Measurements from ENCODE around the gene PTPN4.

DNA sequence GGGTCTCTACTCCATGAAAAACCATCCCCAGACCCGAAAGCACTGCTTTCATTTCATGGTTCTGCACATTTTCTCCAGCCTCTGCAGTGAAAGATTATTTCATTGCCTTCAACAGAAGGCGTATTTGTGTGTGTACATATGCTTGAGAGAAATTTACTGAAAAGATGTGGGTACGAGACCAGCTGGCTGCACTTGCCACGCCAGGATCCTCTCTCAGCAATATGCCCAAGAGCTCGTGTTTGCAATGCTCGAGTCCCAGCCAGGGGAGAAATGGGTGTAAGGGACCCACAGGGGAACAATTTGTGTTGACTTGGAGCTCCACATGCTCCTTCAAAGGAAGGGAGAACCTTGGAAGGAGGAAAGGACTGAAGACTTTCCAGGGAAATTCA lies 43.4 kb upstream of the PTPN4 start:
- TF ChIP-seq, protein P1, sequence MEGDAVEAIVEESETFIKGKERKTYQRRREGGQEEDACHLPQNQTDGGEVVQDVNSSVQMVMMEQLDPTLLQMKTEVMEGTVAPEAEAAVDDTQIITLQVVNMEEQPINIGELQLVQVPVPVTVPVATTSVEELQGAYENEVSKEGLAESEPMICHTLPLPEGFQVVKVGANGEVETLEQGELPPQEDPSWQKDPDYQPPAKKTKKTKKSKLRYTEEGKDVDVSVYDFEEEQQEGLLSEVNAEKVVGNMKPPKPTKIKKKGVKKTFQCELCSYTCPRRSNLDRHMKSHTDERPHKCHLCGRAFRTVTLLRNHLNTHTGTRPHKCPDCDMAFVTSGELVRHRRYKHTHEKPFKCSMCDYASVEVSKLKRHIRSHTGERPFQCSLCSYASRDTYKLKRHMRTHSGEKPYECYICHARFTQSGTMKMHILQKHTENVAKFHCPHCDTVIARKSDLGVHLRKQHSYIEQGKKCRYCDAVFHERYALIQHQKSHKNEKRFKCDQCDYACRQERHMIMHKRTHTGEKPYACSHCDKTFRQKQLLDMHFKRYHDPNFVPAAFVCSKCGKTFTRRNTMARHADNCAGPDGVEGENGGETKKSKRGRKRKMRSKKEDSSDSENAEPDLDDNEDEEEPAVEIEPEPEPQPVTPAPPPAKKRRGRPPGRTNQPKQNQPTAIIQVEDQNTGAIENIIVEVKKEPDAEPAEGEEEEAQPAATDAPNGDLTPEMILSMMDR (IDR thresholded peaks at IDR 0.05), result no peak
- no peak for TF ChIP-seq EP300 (IDR thresholded peaks at IDR 0.05)

Measured in ovary (tissue), 3 donors.